Peyer's patch (tissue), 4 donors: ENCODE data around the gene PIK3IP1. TPM values are rescaled to one million over a fixed set of nuclear protein-coding genes. Genes with fewer than 3 reads are reported as not detected.
"Not testable (repeated sequence)": the region's sequence is repeated elsewhere in the genome, so short reads cannot be mapped to it uniquely, and the experiment has no call there.

Experiments used
- DNase-seq, 3 donors: peaks; one replicate each; pipeline ENCODE4 v3.0.0-alpha.2; 2017 to 2019
- H3K27ac ChIP-seq, 4 donors: fragments of 200-600 bp; sonication (generic); one replicate each; pipeline ENCODE4 v1.5.1; 2016 to 2019
- H3K27me3 ChIP-seq, 2 donors: fragments of 200-600 bp; sonication (generic); one replicate each; pipeline ENCODE4 v1.5.1; 2019
- H3K36me3 ChIP-seq, 3 donors: fragments of 200-600 bp; sonication (generic); one replicate each; pipeline ENCODE4 v1.5.1; 2016 to 2019
- H3K4me1 ChIP-seq, 4 donors: fragments of 200-600 bp; sonication (generic); one replicate each; pipeline ENCODE4 v1.5.1; 2016 to 2019
- H3K4me3 ChIP-seq, 4 donors: fragments of 200-600 bp; sonication (generic); 1 replicate in 3 of 4; 2 replicates in 1 of 4; pipeline ENCODE4 v1.5.1; 2016 to 2019; ENCODE audit warnings: mild to moderate bottlenecking in 1 of 4
- H3K9me3 ChIP-seq, 4 donors: fragments of 200-600 bp; sonication (generic); one replicate each; pipeline ENCODE4 v1.5.1; 2016 to 2019; ENCODE audit warnings: mild to moderate bottlenecking in 1 of 4
- POLR2A ChIP-seq, 2 donors: fragments of 450-650 bp; IDR thresholded peaks; one replicate each; pipeline ENCODE4 v1.5.1; 2017; ENCODE audit warnings: antibody characterized with exemption in 2 of 2, mild to moderate bottlenecking in 2 of 2, moderate library complexity in 2 of 2
- small RNA-seq, 2 donors: library from RNA; depleted of rRNA; stranded (forward); fragments of <200 nt; gene quantifications; one replicate each; pipeline ENCODE3, GENCODE V24; 2016
- total RNA-seq, 4 donors: library from RNA; depleted of rRNA; stranded (reverse); fragments of >200 nt; gene quantifications; one replicate each; pipeline ENCODE4 v1.1.0, GENCODE V29; 2016
- TF ChIP-seq, protein P1 (sequence below), 6 experiments: fragments of 450-650 bp in 4 of 6; fragments of 200-600 bp in 2 of 6; sonication (generic) in 1 of 6; IDR thresholded peaks; one replicate each; pipeline ENCODE4 v1.5.1; 2017 to 2019; ENCODE audit warnings: antibody characterized with exemption in 6 of 6, mild to moderate bottlenecking in 3 of 6, moderate library complexity in 1 of 6

Gene PIK3IP1
- total RNA-seq, 4 donors from 2014 or later: 23.7 to 60.2 (median 30.7) TPM

DNA sequence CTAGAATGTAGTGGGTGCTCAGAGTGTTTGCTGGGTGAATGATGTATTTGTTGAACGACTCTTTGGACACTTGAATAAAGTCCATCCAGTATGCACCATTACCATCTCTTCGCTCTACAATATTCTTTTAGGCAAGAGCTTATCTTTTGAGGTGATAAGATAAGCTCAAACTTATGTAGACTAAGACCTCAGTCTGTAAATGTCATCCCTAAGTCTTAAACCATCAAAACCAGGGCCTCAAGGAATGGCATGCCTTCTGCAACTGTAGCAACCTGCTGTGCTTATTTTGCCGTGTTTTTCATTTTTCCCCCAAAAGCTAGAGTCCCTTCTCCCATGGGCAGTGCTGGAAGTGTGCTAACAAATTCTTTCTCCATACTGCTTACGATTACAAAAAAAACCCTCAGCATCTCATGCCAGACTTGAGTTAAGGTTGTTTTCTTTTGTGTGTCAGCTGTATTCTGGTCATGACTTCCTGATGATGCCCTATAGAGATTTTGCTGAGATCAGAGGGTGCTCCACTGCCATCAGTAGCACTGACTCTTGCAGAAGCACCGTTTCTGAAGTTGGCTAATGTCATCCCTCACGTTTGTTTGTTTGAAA lies 52.4 kb downstream of the PIK3IP1 start:
- no peaks in the 10 kb centered on the region for H3K36me3 ChIP-seq
- peak overlapping the region in 1 of 4 donors; percentile 2 for H3K27ac ChIP-seq
- H3K4me1 ChIP-seq: peaks cover 0 to 24% (median 9%) of the 10 kb centered on the region in 4 donors
- no peaks in the 10 kb centered on the region for H3K9me3 ChIP-seq
- H3K27me3 ChIP-seq: no peaks in the 10 kb centered on the region
- TF ChIP-seq, protein P1, sequence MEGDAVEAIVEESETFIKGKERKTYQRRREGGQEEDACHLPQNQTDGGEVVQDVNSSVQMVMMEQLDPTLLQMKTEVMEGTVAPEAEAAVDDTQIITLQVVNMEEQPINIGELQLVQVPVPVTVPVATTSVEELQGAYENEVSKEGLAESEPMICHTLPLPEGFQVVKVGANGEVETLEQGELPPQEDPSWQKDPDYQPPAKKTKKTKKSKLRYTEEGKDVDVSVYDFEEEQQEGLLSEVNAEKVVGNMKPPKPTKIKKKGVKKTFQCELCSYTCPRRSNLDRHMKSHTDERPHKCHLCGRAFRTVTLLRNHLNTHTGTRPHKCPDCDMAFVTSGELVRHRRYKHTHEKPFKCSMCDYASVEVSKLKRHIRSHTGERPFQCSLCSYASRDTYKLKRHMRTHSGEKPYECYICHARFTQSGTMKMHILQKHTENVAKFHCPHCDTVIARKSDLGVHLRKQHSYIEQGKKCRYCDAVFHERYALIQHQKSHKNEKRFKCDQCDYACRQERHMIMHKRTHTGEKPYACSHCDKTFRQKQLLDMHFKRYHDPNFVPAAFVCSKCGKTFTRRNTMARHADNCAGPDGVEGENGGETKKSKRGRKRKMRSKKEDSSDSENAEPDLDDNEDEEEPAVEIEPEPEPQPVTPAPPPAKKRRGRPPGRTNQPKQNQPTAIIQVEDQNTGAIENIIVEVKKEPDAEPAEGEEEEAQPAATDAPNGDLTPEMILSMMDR (IDR thresholded peaks at IDR 0.05): no peak
- DNase-seq: no peak
- H3K4me3 ChIP-seq: no peak overlapping the region

DNA sequence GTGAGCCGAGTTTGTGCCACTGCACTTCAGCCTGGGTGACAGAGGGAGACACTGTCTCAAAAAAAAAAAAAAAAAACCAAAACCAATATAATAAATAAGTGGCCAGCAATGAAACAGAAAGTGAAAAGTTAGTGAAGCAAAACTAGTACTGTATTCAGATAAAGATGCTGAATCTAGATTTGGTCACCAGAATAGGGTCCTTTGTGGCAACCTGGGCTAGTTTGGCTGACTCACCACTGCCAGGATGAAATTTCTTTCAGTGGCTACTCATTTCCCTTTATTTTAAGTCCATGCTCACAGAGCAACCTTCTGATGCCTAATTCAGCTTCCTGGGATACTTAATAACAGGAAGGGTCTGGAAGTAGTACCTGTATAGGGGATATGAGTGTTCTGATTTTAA lies 54.2 kb downstream of the PIK3IP1 start:
- DNase-seq: no peak
- Histone ChIP-seq H3K4me3 (no peak overlapping the region), H3K27me3 (no peaks in the 10 kb centered on the region), H3K27ac (peak overlapping the region in 1 of 4 donors; percentile 27), H3K4me1 (peaks cover 0 to 16% (median 3%) of the 10 kb centered on the region in 4 donors), H3K9me3 (no peaks in the 10 kb centered on the region), H3K36me3 (no peaks in the 10 kb centered on the region)
- TF ChIP-seq, protein P1 (IDR thresholded peaks at IDR 0.05): no peak
- TF ChIP-seq POLR2A (IDR thresholded peaks at IDR 0.05): no peak

DNA sequence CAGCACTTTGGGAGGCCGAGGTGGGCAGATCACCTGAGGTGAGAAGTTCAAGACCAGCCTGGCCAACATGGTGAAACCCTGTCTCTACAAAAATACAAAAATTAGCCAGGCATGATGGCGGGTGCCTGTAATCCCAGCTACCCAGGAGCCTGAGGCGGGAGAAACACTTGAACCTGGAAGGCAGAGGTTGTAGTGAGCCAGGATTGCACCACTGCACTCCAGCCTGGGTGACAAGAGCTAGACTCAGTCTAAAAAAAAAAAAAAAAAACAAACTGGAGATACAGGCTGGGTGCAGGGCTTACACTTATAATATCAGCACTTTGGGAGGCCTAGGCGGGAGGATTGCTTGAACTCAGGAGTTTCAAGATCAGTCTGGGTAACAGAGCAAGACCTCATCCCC lies 56.2 kb downstream of the PIK3IP1 start:
- H3K27ac ChIP-seq, DNase-seq, H3K4me3 ChIP-seq, H3K9me3 ChIP-seq, H3K36me3 ChIP-seq, H3K27me3 ChIP-seq: not testable (repeated sequence)
- peaks cover 0 to 23% (median 0%) of the 10 kb centered on the region in 4 donors for H3K4me1 ChIP-seq

DNA sequence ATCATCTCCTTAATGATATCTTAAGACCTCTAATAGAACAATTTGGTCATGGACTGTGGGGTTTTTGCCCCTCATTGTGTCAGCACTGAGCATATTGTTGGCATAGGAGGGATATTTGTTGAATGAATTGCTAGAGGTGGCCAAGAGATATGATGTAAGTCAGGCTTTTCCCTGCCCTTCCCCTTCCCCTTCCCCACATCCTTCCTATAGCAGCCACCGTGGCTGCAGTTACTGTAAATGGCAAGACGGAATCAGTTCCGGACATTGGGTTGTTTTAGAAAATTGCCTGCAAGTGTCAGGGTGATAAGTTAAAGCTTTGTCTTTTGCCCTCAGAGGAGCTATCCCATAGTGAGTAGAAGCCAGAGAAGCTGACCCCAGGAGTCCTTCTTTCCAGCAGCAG lies 57.2 kb downstream of the PIK3IP1 start:
- Histone ChIP-seq H3K4me3 (no peak overlapping the region), H3K36me3 (no peaks in the 10 kb centered on the region), H3K27me3 (no peaks in the 10 kb centered on the region), H3K27ac (peak overlapping the region in 1 of 4 donors; percentile 18), H3K4me1 (peaks cover 0 to 24% (median 3%) of the 10 kb centered on the region in 4 donors), H3K9me3 (no peaks in the 10 kb centered on the region)
- no peak for TF ChIP-seq POLR2A (IDR thresholded peaks at IDR 0.05)
- TF ChIP-seq, protein P1 (IDR thresholded peaks at IDR 0.05): no peak
- no peak for DNase-seq

DNA sequence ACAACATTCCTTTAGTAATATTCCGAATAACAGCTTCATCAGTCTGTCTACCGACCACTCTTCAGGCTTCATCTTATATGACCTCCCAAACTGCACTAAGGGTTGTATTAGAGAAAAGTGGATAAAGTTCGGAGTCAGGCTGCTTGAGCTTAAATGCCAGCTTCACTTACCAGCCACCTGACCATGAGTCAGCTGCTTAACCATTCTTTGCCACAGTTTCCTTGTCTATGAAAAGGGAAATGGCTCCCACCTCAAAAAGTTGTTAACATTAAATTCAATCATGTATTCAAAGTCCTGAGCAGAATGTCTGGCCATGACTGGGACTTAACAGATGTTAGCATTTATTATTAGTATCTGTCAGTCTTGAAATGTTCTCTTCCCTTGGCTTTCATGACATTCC lies 59.3 kb downstream of the PIK3IP1 start:
- Histone ChIP-seq H3K27ac (peak overlapping the region in 1 of 4 donors; percentile 28), H3K27me3 (no peaks in the 10 kb centered on the region), H3K36me3 (peaks cover 0 to 6% (median 0%) of the 10 kb centered on the region in 3 donors), H3K4me1 (peaks cover 0 to 39% (median 7%) of the 10 kb centered on the region in 4 donors), H3K4me3 (no peak overlapping the region), H3K9me3 (no peaks in the 10 kb centered on the region)
- TF ChIP-seq POLR2A (IDR thresholded peaks at IDR 0.05): no peak
- TF ChIP-seq, protein P1 (IDR thresholded peaks at IDR 0.05): no peak
- DNase-seq: no peak

Small RNA genes within 50 kb of the gene (small RNA-seq; reads per million reads assigned to genes)
- gene RNA5SP496: 0 reads per million in 2 donors

Other genes with a start within 250 kb of the PIK3IP1 start
- 100 to 1,000 TPM in 1 of 4 donors, 10 to 100 TPM in 3; 23.1 to 124 (median 75.9) TPM for gene SMTN, start 211.2 kb downstream of the PIK3IP1 start, total RNA-seq
- gene SELENOM, start 184.9 kb downstream of the PIK3IP1 start, total RNA-seq: 10 to 100 TPM; 31.4 to 89.1 (median 43.7) TPM
- 100 to 1,000 TPM in 3 of 4 donors, 10 to 100 TPM in 1; 18.2 to 203 (median 156) TPM for gene INPP5J, start 169.5 kb downstream of the PIK3IP1 start, total RNA-seq
- not detected for gene PLA2G3, start 152.0 kb downstream of the PIK3IP1 start, total RNA-seq
- 10 to 100 TPM; 34.7 to 45.9 (median 41.7) TPM for gene RNF185, start 132.3 kb downstream of the PIK3IP1 start, total RNA-seq
- 100 to 1,000 TPM; 106 to 256 (median 139) TPM for gene LIMK2, start 80.2 kb downstream of the PIK3IP1 start, total RNA-seq
- 10 to 100 TPM; 12.4 to 28.3 (median 21.2) TPM for gene PATZ1, start 53.9 kb upstream of the PIK3IP1 start, total RNA-seq
- gene DRG1, start 107.1 kb upstream of the PIK3IP1 start, total RNA-seq: 10 to 100 TPM; 31.3 to 84.2 (median 33.2) TPM
- 10 to 100 TPM; 22.2 to 47.9 (median 26.2) TPM for gene EIF4ENIF1, start 197.4 kb upstream of the PIK3IP1 start, total RNA-seq
- gene SFI1, start 204.0 kb upstream of the PIK3IP1 start, total RNA-seq: 100 to 1,000 TPM; 124 to 307 (median 198) TPM